NK-92 treated with Interleukin-12 subunit alpha and Interleukin-12 subunit beta, amount 100 ng/mL, for 24 hours (cell line): Measurements from ENCODE around the gene PPP4R2.

Experiments
- DNase-seq: peaks from one replicate; lab custom pipeline; 2025; lab: John Stamatoyannopoulos, UW

PPP4R2 gene

DNA sequence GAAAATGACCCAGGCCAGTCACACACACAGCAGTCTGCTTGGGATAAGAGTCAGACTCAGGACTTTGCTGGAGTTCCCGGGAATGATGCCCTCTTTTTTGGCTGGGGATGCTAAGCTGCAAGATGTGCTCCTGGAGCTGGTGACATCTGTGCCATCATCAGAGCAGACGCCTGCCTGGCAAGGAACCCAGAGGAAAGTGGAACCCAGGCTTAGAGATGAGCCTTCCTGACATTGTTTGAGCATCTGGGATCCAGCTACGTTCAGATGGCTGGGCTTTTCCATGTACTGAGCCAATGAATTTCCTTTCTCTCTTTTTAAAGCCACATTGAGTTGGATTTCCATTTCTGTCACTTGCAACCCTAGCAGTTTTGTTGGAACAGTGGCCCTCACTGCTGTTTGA lies 118.1 kb downstream of the PPP4R2 start:
- no peak for DNase-seq

DNA sequence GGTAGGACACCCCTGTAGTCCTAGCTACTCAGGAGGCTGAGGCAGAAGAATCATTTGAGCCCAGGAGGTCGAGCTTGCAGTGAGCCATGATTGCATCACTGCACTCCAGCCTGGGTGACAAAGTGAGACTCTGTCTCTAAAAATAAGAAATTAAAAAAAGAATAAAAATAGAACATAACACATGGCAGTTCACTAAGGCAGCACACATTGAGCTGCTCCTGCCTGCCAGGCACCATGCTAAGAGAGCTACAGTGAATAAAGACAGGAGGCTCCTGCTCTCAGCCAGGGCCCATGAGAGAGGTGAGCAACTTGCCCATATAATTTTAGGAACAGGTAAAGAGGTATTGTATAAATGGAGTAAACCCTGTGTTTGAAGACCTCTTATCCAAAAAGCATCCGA lies 119.2 kb downstream of the PPP4R2 start:
- no peak for DNase-seq
